Measurements from ENCODE around the gene VSTM4. TPM values are rescaled to one million over a fixed set of nuclear protein-coding genes. Genes with fewer than 3 reads are reported as not detected.
A peak's percentile ranks its signal among the peaks of the same experiment; 100 is the strongest.

The VSTM4 gene
- total RNA-seq, 1 donor from 2014 or later, result 21.1 TPM

DNA sequence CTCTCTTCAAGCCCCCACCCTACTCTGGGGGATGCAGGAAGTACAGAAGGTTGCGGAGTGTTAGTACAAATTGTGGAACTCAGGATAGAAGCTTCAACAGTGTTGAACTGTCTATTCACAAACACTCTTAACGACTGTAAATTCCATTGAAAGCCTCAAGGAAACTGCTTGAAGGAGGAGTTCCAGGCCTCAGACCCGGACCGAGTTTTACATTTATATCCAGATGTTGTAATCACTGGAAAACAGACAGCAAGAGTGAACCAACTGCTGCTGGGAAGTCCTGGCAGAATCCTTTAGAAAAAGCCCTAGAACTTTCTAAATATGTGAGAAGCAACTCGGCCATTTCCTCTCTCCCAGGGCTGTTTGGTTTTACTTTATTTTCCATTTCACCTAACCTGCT, 91.6 kb downstream of the VSTM4 start:
- Histone ChIP-seq H3K36me3 (peaks cover 8% of the 10 kb centered on the region), H3K9me3 (replicated peaks) (no peaks in the 10 kb centered on the region), H3K4me1 (peaks cover 28% of the 10 kb centered on the region), H3K27ac (replicated peaks) (peak overlapping the region; percentile 74), H3K27me3 (ENCODE audit: low read depth) (no peaks in the 10 kb centered on the region), H3K4me3 (no peak overlapping the region)
- intact Hi-C loops (cut with micrococcal nuclease), result no loop called here
- DNase-seq, result no peak
- TF ChIP-seq, protein P1, sequence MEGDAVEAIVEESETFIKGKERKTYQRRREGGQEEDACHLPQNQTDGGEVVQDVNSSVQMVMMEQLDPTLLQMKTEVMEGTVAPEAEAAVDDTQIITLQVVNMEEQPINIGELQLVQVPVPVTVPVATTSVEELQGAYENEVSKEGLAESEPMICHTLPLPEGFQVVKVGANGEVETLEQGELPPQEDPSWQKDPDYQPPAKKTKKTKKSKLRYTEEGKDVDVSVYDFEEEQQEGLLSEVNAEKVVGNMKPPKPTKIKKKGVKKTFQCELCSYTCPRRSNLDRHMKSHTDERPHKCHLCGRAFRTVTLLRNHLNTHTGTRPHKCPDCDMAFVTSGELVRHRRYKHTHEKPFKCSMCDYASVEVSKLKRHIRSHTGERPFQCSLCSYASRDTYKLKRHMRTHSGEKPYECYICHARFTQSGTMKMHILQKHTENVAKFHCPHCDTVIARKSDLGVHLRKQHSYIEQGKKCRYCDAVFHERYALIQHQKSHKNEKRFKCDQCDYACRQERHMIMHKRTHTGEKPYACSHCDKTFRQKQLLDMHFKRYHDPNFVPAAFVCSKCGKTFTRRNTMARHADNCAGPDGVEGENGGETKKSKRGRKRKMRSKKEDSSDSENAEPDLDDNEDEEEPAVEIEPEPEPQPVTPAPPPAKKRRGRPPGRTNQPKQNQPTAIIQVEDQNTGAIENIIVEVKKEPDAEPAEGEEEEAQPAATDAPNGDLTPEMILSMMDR (IDR thresholded peaks at IDR 0.05; ENCODE audit: borderline replicate concordance), result no peak

DNA sequence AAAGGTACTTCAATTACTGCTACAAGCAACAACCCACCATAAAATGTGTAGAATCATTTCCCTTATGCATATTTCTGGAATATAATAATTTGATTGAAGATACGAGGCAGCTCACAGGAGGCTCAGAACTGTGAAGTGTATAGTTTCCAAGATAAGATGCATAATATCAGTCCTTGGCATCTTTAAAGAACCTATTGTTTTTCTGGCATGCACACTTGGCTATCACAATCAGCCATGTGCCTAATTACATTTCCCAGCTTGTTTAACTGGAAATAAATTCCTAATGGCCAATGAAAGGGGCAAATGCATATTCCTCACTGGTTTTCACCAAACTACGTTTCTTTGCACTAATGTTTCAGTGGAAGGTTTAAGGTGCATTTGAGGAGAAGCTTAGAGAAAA, 92.3 kb downstream of the VSTM4 start:
- no peaks in the 10 kb centered on the region for H3K9me3 ChIP-seq (replicated peaks)
- peaks cover 28% of the 10 kb centered on the region for H3K4me1 ChIP-seq
- no peaks in the 10 kb centered on the region for H3K27me3 ChIP-seq (ENCODE audit: low read depth)
- peak overlapping the region; percentile 74 for H3K27ac ChIP-seq (replicated peaks)
- intact Hi-C loops (cut with micrococcal nuclease), result no loop called here
- no peak for DNase-seq
- no peak overlapping the region for H3K4me3 ChIP-seq
- TF ChIP-seq, protein P1 (IDR thresholded peaks at IDR 0.05; ENCODE audit: borderline replicate concordance), result no peak
- H3K36me3 ChIP-seq, result peaks cover 15% of the 10 kb centered on the region

DNA sequence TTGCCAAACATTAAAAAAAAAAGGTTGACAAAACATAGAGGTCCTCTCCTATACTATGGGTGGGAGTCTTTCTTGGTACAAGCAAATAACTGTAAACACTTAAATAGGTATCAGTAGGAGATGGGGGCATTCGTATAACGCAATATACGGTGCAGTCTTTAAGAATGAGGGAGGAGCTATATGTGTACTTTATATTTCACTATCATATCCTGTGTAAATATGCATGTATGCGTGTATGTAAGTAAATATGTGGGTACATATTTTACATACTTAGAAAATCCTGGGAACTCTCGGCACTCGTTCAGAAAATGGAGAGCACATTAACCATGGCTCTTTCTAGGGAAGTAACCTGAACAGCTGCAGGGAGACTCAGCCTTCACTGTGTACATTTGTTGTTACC, 93.6 kb downstream of the VSTM4 start:
- DNase-seq, result no peak
- H3K27me3 ChIP-seq (ENCODE audit: low read depth), result no peaks in the 10 kb centered on the region
- no peak overlapping the region for H3K4me3 ChIP-seq
- H3K9me3 ChIP-seq (replicated peaks), result no peaks in the 10 kb centered on the region
- intact Hi-C loops (cut with micrococcal nuclease), result no loop called here
- TF ChIP-seq, protein P1 (IDR thresholded peaks at IDR 0.05; ENCODE audit: borderline replicate concordance), result no peak
- H3K27ac ChIP-seq (replicated peaks), result no peak overlapping the region
- H3K4me1 ChIP-seq, result peaks cover 28% of the 10 kb centered on the region
- H3K36me3 ChIP-seq, result peaks cover 22% of the 10 kb centered on the region

DNA sequence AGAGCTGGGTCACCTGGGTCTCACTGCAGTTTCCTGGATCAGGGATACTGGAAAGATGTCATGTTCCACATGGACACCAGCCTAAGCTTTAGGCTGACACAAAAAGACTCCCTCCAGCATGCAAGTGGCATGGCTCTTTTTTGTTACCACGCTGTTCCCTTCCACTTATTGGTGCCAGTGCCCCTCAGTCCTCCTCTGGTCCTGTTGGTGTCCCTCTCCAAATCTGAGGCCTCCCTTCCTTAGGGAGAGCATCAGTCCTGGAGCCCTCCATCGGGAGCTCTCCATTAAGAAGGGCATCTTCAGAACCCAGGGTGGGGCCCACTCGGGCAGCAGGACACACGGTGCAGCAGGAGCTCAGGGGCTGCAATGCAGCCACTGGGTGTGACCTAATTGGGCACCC, 99.6 kb downstream of the VSTM4 start:
- TF ChIP-seq, protein P1 (IDR thresholded peaks at IDR 0.05; ENCODE audit: borderline replicate concordance), result no peak
- intact Hi-C loops (cut with micrococcal nuclease), result no loop called here
- no peaks in the 10 kb centered on the region for H3K27me3 ChIP-seq (ENCODE audit: low read depth)
- H3K4me1 ChIP-seq, result peaks cover 29% of the 10 kb centered on the region
- no peak overlapping the region for H3K27ac ChIP-seq (replicated peaks)
- H3K4me3 ChIP-seq, result no peak overlapping the region
- H3K9me3 ChIP-seq (replicated peaks), result no peaks in the 10 kb centered on the region
- peaks cover 24% of the 10 kb centered on the region for H3K36me3 ChIP-seq
- no peak for DNase-seq

DNA sequence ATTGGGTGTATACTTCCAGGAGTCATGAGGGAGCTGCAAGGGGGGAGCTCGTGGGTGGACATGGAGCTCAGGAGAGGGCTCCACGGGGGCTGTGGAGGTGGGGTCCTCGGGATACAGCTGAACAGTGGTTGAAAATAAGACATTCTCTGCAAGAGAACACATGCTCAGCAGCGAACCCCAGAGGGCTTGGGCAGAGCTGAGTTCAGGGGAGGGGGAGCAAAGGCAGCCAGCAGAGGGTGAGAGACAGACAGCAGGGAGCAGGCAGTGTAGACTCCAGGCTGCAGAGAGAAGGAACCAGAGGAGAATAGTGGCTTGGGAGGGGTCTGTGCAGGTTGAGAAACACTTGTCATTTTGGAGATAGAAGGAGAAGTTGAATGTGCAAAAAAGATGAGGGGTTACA, 102.7 kb downstream of the VSTM4 start:
- no peaks in the 10 kb centered on the region for H3K9me3 ChIP-seq (replicated peaks)
- TF ChIP-seq, protein P1 (IDR thresholded peaks at IDR 0.05; ENCODE audit: borderline replicate concordance), result no peak
- H3K36me3 ChIP-seq, result peaks cover 7% of the 10 kb centered on the region
- H3K27ac ChIP-seq (replicated peaks), result no peak overlapping the region
- peaks cover 60% of the 10 kb centered on the region for H3K4me1 ChIP-seq
- H3K27me3 ChIP-seq (ENCODE audit: low read depth), result no peaks in the 10 kb centered on the region
- intact Hi-C loops (cut with micrococcal nuclease), result no loop called here
- no peak for DNase-seq
- H3K4me3 ChIP-seq, result no peak overlapping the region

DNA sequence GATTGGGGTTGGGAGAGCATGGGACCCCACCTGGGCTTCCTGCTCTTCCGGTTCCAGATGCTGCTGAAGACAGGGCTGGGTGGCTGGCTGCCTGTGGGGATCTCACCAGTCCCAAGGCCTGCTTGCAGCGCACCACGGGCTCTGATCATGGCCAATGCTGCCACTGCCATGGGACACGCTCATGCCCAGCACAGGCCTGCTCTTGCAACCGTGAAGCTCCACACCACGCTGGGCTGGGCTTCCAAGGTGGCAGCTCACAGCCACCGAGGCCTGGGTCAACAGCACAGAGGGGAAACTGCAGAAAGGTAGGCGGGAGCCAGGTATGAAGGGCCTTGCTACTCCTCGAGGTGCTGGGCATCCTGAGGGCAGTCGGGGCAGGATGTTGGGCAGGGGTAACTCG, 103.6 kb downstream of the VSTM4 start:
- H3K4me1 ChIP-seq, result peaks cover 67% of the 10 kb centered on the region
- H3K27me3 ChIP-seq (ENCODE audit: low read depth), result no peaks in the 10 kb centered on the region
- DNase-seq, result no peak
- H3K36me3 ChIP-seq, result peaks cover 2% of the 10 kb centered on the region
- H3K9me3 ChIP-seq (replicated peaks), result no peaks in the 10 kb centered on the region
- intact Hi-C loops (cut with micrococcal nuclease), result no loop called here
- TF ChIP-seq, protein P1 (IDR thresholded peaks at IDR 0.05; ENCODE audit: borderline replicate concordance), result no peak
- no peak overlapping the region for H3K27ac ChIP-seq (replicated peaks)
- no peak overlapping the region for H3K4me3 ChIP-seq
